HG02884 (cell line): ENCODE measurements around the gene BRI3BP.
"Not testable (repeated sequence)": the region's sequence is repeated elsewhere in the genome, so short reads cannot be mapped to it uniquely, and the experiment has no call there.

Experiments used
- ATAC-seq: cut with Tn5 transposase; IDR thresholded peaks from one replicate; pipeline ENCODE4 v1.9.1; 2021; ENCODE audit warnings: mild to moderate bottlenecking, moderate library complexity; ENCODE audit not compliant: unreplicated experiment

The BRI3BP gene

DNA sequence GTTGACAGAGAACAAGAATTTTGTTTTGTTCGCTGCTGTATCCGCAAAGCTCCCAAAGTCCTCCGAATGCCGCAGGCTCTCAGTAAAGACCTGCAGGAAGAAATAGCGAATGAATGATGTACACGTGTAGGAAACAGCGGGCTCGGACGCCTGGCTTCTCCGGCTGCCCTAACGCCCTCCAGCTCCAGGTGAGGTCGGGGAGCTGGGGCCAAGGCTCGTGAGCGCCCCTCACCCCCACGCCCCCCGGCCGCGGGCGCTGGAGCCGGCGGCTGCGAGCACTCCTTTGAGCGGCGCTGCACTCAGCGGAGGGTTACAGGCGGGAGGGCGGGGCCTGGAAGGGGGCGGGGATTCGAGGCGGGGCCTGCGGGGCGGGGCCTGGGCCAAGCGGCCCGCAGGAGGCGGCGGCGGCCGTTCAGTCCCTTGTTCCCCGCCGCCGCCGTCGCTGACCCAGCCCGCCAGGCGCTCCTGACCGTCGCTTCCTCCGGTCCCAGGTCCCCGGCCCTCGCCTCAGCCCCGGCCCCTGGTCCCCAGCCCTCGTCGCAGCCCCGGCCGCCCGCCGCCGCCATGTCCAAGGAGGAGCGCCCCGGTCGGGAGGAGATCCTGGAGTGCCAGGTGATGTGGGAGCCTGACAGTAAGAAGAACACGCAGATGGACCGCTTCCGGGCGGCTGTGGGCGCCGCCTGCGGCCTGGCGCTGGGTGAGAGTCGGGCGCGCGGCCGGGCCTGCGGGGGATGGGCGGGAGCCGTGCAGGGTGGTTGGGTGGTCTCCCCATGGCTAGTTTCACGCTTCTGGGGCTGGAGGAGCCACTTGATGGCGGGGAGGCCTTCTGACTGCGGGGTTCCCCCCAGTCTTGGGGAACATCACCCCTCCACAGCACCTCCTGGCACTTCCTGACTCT is 71.8 kb downstream of the BRI3BP start, which contains the start of gene AACS:
Gene AACS, plus strand, starts transcription at position 415 of the 898 bp plus-strand sequence. Its CDS starts 150 bp downstream, at position 565.
- peak; percentile 87 for ATAC-seq

DNA sequence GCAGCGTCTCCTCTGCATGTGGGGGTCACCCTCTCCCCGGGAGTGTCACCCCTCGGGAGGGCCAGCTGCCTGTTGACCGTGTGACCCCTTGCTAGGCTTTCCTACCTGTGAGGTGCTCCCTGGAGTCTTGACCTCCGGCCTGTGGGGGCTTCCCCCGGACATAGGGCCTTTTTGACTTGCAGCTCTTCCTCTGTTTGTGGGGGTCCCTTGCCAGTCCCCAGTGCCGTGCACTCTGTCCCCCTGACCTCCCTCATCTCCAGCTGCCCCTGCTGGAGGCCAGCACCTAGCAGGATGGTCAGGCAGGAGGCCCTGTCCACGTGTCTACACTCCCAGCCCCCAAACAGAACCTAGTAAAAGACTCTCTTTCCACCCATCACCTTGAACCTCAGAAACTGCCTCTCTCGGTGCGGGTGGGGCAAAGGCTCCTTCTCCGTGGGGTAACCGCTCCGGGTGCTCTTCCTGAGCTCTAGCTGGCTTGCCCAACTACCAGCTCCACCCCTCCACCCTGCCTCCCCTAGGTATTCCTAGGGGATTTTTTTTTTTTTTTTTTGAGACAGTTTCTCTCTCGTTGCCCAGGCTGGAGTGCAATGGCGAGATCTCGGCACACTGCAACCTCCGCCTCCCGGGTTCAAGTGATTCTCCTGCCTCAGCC is 72.6 kb downstream of the BRI3BP start:
- no peak for ATAC-seq

DNA sequence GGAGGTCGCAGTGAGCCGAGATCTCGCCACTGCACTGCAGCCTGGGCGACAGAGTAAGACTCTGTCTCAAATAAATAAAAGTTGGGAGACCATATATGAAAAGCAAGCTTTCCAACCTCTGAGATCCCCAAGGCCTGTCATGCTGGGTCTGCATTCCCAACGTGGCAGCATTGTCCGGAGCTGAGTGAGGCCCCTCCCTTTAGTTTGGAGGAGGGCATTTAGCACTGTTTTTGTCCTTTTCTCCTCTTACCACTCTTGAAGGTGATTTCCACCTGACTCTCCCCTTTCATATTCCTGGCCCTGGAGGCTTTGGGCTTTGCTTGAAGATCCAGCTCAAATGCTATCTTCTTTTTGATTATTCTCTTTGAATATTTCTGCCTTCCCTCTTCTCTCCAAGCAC is 74.9 kb downstream of the BRI3BP start:
- ATAC-seq: no peak

DNA sequence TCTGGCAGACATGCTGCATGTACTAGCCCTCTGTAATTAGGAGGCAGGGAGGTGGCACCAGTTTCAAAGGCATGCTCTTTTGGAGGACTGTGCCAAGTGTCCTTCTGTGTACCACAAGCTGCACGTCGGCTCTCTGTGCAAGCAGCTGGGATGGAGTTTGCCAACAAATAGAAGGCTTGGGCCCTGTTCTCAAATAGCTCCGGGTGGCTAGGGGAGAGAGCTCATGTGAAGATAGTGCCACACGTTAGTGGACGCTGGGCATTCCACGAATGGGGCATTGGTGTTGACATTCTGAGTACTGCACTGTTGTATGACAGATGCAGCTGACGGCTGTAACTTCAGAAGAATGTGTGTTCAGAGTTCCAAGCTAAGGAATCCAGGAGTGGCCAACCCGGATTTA is 76.2 kb downstream of the BRI3BP start:
- no peak for ATAC-seq

DNA sequence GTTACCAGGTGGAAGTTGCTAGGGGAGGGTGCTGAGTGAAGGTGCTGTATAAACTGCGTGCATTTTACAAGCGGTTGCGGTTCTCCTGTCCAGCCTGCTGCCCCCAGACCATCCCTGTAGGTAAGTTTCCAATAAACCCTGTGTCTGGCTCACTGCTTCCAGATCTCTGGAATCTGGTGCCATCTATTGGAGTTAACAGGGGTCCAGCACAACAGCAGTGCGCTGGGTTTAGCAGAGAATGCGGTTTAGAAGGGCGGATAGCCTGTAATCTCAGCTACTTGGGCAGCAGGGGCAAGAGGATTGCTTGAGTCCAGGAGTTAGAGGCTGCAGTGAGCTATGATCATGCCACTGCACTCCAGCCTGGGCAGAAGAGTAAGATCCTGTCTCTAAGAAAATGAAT is 76.7 kb downstream of the BRI3BP start:
- ATAC-seq: no peak

DNA sequence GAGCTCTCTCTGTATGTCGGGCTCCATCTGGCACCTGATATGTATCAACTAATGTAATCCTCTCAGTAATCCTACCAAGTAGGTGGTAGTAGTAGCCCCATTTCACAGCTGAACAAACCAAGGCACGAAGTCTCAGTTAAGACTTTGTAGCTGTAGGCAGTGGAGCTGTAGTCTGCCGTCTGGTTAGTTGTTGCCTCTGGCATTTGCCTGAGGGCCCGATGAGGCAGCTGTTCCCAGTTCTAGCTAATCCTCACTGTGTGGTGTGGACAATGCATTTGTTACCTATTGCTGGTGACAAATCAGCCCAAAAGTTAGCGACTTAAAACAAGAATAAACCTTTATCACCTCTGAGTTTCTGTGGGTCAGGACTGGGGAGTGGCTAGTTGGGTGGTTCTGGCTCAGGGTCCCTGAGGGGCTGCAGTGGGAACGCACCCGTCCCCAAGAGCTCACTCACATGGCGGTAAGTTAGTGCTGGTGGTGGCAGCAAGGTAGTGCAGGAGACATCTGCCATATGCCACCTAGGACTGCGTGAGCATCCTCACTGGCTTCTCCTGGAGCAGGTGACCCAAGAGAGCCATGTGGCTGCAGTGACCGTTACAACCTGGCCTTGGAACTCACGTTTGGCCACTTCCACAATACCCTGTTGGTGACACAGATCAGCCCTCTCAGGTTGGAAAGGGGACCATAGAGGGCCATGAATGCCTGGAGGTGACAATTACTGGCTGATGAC is 77.4 kb downstream of the BRI3BP start:
- no peak for ATAC-seq

DNA sequence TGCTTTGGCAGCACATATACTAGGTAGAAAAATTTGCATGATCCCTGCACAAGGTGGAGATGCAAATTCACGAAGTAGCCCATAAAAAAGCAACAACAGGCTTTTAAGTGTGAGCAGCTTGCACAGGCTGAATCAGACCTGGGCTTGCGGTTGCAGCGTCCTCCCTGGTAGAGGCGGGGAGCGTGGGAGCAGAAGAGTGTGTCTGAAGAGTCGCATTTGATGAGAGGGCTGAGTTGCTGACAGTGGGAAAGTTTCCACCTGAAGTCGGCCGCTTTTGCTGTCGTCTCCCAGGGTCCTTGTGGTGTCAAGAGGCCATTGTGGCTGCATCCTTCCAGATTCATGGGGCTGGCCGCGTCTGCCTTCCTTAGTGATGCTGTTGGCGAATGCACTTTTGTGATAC is 78.0 kb downstream of the BRI3BP start:
- no peak for ATAC-seq

DNA sequence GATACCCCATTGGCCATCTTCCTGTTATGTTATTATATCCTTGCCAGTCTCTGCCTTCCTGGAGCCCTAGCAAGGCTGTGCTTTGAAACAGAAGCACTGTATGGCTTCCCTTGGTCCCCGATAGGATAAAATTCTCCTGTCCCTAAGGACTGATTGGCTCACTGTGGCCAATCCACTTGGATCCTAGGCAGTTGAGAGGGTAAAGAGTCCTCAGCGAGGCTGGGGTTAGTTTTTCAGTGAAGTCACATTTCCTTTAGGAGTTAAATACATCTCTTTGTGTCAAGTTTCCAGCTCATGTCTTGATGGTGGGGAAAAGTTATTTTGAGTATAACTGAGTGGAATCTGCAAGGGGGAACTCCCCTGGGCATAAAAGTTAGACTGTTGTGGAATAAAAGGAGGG is 79.1 kb downstream of the BRI3BP start:
- ATAC-seq: no peak

DNA sequence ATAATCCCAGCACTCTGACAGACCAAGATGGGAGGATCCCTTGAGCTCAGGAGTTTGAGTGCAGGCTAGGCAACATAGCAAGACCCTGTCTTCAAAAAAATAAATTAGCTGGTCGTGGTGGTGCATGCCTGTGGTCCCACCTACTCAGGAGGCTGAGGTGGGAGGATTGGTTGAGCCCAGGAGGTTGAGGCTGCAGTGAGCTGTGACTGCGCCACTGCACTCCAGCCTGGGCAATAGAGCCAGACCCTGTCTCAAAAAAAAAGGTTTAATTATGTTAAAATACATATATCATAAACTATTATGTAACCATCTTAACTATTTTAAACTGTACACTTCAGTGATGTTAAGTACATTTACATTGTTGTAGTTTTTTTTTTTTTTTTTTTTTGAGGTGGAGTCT is 80.8 kb downstream of the BRI3BP start:
- not testable (repeated sequence) for ATAC-seq

DNA sequence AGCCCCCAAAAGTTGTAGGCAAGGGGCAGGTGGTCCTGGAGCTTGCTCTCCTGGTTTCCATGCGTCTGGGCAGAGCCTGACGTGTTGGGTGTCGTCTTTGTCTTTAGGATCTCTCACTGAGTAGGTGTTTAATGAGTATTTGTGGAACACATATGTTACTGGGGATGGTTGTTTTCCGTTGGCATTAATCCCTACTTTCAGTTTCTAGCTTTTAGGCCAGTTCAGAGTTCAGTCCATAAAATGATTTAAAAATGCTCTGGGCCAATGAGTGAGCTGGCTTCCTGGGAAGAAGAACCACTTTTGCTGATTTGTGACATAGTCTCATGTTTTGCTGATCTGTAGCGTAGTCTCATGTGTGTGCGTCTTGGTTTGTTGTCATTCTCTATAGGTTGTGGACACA is 82.7 kb downstream of the BRI3BP start:
- ATAC-seq: no peak

DNA sequence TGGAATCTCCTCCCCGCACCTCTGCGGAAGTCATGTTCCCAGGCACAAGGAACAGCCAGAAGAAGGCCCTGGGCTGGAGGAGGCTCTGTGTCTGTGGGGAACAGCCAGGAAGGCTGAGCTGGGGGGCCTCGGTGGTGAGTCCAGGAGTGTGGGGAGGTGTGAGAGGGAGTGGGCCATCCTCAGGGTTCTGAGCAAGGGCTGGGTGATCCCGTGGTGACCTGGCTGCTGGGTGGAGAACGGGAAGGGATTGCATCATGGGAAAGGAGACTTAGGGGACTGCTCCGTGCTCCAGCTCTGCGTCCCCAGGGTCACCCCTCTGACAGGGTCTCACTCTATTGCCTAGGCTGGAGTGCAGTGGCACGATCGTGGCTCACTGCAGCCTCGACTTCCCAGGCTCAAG is 85.6 kb downstream of the BRI3BP start:
- no peak for ATAC-seq

DNA sequence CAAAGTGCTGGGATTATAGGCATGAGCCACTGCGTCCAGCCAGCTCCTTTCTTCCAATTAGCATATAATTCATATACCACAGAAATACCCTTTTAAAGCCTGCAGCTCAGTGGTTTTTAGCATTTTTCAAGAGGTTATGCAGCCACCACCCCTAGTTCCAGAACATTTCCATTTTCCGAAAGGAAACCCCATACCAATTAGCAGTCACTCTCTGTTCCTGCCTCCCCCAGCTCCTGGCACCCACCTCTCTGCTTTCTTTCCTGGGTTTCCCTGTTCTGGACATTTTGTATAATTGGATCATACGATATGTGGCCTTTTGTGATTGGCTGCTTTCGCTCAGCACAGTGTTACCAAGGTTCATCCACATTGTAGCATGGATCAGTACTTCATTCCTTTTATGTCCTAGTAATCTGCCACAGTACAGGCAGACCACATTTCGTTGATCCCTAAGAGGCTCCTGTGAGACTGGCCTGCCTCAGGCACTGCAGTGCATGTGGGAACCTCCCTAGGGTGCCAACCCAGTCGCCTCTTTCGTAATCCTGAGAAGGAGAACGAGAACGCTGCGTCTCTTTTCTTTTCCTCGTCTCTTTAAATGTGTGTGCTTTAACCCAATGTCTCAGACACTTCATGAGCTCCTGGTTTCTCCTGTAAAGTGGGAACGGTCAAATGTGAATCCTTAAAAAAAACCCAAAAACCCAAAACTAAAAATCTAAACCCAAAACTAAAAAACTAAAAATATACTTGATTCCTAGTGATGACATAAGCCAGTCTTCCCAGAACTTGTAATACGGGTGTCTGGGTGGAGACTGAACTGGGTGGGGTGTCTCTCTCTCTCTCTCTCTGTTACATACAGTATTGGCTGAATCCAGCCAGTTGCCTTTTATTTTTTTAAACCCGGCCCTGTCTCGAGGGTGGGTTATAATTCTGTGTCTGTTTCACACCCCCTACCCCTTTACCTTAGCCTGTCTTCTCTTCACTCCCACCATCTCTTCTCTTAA is 86.5 kb downstream of the BRI3BP start:
- no peak for ATAC-seq
